CD4-positive, alpha-beta T cell treated with Interleukin-4 for 4 hours (primary cell): ENCODE data around the gene TMEM132D.

Experiments
- DNase-seq: peaks from one replicate; pipeline ENCODE4 v3.0.0-alpha.2; 2020

TMEM132D gene

DNA sequence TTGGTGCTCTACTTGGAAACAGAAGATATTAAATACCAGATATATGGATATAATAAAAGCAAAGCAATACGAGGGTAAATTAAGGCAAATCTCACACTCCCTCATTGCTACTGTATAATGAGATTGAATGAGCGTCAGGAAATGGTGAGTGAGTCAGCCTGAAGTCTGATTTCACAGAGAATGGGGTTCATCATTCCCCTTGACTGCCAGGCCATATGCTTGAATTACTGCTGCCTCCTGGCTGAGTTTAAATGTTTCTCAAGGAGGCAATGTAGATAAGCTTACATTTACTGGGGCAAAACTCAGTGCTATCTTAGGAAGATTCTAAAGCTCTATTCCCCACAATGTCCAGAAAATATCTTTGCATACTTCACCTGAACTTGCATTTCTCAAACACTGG, 380.2 kb downstream of the TMEM132D start:
- no peak for DNase-seq

DNA sequence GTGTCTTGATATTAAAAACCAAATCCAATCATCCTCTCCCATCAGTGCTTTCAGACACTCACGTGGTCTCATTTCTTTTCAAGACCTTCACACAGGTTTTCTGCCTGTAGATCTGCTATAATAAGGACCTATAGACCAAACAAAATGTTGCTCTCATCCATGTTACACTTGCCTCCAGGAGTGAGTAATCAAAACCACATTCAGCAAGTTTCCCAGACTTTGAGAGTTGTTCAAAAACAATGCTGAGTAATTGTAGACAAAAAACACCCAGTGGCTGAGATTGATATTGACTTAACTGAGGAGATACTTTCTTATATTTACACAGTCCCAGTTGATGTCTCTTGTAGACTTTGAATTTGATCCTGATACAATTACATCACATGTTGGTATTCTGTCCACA, 383.1 kb downstream of the TMEM132D start:
- no peak for DNase-seq

DNA sequence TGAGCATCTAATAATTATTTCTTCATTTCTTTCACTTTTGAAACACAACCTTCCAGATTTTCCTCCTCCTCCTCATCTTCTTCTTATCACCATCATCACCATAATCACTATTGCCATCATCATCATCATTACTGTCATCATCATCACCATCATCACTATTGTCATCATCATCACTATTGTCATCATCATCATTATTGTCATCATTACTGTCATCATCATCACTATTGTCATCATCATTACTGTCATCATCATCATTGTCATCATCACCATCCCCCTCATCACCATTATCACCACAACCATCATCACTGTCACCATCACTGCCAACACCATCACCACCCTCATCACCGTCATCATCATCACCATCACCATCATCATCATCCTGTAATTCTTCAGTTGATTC, 400.0 kb downstream of the TMEM132D start:
- DNase-seq: no peak

DNA sequence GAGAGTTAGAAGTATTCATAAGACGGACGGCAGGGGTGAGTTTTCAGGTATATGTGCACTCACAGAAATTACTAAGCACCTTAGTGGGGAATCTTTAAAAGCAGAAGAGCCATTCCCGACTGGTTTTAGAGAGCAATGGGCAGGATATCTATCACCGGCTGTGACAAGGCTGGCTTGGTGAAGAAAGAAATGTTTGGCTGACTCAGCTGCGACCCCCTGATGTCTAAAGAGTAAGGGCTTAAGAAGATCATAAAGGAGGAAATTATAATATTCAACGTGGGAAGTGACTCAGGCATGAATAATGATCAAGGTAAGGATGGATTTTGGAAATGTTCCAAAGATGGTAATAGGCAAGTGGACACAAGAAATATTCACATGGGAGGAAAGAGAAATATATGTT, 407.6 kb downstream of the TMEM132D start:
- DNase-seq: no peak

DNA sequence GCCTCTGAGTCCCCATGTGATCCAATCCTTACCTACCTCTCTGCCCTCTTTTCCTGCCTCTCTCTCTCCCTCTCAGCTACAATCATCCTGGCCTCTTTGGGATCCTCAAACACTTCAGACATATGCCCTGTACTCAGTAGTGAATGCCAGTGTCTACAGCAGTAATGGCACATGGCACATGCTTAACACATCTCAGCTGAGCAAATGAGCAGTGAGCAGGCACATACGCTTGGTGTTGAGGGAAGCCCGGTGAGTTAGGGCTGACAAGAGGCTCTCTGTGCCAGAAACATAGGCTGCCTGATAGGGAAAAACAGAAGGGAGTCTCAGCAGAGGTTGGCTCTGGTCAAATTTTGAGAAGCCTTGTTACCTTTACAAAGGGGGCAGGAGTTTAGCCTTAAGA, 409.1 kb downstream of the TMEM132D start:
- no peak for DNase-seq

DNA sequence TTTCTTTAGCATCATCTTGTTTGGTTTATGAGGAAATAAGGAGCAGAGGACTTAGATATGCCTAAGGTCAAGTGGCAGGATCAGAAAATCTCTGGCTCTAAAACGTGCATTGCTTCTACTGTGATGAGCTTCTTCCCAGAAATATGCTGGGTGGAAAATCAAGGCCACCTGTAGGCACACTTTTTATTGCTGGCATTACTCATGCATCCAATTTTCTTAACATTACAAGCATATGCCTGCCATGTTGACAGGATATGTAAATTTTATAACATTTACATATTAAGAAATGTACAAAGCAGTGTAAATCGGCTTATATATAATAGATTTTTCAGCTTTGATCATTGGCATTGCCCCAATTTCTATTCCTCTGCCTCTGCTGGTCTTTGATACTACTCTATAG, 409.6 kb downstream of the TMEM132D start:
- DNase-seq: no peak

DNA sequence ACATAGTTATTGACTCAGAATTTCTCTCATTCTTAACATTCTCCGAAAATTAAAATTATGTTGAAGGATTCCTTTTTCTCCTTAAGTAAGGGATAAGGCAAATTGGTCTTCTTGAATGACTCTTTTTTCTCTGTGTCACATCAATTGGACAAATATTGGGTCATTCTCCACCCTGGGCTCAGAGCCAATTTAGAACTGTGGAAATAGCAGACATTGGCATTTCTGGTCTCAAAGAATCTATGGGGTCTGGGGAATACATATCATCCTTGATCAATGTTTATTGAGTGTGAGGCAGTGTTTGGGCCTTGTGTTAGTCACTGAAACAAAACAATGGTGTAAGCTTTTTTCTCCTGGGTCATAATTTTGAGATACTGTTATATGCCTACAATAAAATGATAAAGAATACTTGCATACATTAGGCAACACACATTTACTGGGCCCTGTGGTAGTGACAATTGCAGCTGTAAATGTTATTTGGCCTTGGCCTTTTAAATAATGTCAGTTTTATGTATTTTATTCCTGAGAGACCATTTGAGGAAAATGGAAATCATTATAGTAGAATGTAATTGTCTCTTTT, 414.6 kb downstream of the TMEM132D start:
- no peak for DNase-seq

DNA sequence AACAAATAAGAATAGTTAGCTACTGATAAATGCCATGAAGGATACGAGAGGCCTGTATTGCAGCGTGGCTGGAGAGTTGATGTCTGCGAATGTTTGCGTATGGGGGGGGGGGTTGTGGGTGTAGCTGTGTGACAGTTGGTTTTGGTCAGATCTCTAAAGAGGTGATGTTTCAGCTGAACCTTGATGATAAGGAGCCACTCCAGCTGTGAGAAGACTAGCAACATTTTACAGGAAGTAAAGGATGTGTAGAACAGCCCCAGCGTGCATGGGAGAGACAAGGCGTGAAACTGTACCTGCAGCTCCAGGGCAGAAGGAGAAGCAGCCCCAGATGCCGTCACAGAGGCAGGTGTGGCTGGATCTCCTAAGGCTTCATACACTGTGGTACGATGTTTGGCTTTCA, 416.9 kb downstream of the TMEM132D start:
- no peak for DNase-seq

DNA sequence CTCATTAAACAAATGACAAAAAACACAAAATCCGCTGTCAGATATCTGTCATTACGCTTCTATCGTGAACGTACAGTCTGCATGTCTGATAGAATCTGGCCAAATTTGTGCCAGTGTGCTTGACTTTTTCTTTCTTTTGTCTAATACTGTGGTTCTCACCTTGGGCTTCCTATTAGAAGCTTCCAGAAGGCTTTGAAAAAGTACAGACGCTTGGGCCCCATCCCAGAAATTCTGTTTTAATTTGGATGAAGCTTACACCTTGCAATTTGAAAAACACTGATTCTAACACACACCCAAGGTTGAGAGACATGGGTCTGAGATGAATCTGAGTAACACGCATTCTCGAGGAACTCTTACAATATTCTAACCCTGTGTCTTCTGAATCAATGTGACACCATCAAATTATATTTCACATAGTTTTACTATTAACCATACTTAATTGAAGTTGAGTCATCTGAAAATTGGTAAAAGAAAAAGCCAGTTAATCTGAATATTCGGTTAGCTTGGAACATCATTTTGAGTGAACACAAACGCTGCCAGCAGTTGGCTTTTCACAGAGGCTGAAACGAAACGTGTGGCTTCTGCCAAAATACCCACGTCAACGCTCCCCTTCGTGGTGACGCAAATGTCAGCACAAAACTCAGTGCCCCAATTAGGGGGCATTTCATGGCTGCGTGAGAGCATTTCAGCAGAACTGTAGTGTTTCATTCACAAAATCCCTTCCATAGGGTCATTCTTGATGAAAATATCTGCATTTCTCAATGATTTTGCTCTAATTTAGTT, 420.5 kb downstream of the TMEM132D start:
- DNase-seq: no peak

DNA sequence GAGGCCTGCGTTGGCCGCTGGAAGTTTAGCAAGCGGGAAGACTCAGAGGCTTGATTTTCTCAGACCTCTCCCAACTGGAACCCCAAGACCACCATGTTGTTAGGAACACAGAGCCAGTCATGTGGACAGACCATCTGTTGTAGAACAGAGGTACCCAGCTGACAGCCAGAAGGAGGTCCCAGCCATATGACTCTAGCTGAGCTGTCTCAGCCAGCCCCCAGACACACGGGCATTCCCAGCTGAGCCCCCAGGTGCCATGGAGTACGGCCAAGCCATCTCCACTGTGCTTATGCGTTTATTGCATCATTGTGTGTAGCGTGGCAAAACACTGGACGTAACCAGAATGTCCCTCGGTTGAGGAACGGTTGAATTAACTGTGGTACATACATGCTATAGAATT, 421.9 kb downstream of the TMEM132D start:
- no peak for DNase-seq

DNA sequence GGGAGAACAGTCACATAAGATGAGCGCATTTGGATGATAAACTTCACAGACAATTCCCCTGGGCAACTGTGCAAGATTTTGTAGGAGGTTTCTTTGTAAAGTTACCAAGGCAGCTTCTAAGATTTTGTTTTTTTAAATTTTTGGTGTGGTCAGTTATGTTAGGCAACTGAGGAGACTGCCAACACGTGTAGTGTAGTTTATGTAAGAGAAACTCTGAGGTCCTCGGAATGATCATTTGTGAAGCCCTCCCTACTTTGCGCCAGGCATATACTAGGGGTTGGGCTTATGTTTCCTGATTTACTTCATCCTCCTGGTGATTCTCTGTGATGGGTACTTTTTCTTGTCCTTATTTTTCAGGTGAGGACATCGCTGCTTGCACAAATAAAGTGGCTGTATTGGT, 433.6 kb downstream of the TMEM132D start:
- no peak for DNase-seq

DNA sequence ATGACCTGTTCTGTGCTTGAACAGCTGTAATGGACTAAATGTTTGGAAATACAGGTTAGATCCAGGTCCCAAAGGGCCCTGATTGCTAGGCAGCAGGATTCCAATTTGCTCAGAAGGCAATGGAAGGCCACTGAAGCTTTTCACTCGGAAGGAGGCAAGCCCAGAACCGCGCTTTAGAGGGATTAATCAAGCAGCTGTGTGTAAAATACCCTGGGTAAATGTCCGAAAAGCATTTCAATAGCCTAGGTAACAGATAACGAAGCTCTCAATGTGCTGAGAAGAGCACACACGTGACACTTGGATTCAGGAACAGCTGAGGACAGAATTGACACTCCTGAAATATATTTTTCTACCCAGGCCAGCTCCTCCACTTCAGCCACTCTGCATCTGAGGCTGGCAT, 436.1 kb downstream of the TMEM132D start:
- no peak for DNase-seq

DNA sequence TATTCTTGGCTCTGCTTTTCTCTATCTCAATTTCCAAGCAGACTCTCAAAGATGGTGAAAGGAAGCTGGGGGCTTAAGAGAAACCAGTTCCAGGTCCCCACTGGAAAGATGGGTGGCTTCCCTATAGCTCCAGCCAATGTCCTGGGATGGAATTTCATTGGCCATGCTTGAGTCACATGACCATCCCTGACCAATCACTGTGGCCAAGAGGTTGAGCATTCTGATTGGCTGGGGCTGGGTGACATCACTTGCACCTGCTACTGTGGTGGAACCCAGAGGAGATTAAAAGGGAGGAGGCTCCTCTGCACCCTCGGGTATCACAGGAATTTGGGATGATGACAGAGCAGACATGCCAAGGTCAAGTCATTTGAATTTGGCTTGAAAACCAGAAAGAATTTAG, 436.5 kb downstream of the TMEM132D start:
- DNase-seq: no peak

DNA sequence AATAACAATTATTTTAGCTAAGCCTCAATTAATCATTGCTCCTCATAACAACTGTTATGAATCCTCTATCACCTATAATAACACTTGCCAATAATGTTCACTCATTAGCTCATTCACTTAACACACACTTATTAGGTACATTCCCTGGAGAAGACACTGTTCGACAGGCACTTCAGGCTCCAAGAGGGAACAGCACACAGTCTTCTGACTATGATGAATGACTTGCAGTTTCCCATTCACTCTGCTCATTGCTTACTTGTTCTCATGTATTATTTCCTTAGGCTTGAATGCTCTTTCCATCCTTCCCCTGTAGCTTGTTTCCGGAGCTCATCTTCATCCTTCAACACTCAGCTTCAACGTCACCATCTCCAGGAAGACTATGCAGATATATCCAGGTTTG, 437.3 kb downstream of the TMEM132D start:
- DNase-seq: no peak

DNA sequence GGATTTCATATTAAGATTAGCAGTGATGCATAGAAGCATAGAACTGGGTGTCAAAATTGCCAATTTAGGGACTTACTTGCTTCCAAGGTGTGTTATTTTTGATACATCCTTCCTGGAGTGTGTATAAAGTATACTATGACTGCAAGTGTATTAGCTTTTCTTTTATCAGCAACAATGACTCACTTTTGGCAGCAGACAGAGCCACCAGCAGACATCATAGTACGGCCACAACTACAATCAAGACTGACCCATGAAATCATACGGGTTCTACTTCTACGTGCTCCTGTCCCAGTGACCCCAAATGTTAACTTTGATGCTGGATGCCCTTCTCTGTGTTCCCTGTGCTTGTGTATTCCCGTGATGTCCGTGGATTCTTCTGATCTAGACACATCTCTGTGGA, 443.9 kb downstream of the TMEM132D start:
- DNase-seq: no peak

DNA sequence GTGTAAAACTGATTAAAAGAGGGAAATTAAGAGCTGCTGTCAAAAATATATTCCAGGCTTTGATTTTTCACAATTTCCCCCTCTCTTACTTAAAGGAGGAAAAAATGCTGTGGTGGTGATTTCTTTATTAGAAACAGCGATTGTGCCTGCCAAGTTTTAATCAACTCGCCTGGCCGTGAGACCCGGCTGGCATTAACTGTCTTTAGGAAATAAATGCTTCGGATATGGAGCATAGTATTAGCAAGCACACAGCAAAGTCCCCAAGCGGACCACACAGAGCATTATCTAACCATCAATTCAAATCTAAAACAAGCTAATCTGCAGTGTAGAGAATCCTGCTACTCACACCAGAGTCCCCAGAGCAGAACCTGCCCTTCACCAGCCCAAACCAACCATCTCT, 457.1 kb downstream of the TMEM132D start:
- DNase-seq: no peak

DNA sequence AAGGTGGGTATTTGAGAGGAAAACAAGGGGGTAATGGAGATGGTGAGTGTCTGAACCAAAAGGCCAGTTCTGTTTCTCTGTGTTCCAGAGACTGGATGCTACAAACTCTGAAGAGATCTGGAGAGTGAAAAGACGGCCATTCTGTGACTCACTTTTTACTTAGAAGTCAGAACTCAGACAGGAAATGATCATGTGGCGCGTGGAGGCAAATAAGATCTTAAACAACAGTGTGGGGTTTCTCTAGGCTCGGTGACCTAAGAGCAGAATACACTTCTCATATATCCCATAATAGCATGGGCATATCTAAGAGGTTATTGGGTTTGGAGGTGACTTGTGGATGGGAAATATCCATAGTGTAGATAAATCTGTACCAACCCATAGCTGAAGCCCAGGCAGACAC, 463.5 kb downstream of the TMEM132D start:
- no peak for DNase-seq

DNA sequence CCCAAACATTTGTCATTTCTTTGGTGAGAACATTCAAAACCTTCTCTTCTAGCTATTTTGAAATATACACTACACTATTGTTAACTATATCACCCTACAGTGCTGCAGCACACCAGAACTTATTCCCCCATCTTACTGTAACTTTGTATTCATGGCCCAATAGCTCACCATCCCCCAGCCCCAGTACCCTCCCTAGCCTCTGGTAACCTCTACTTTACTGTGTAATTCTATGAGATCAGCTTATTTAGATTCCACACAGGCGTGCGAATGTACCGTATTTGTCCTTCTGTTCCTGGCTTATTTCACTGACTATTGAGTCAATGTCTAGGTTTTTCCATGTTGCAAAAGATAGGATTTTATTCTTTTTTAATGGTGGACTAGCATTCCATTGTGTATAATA, 469.0 kb downstream of the TMEM132D start:
- no peak for DNase-seq

DNA sequence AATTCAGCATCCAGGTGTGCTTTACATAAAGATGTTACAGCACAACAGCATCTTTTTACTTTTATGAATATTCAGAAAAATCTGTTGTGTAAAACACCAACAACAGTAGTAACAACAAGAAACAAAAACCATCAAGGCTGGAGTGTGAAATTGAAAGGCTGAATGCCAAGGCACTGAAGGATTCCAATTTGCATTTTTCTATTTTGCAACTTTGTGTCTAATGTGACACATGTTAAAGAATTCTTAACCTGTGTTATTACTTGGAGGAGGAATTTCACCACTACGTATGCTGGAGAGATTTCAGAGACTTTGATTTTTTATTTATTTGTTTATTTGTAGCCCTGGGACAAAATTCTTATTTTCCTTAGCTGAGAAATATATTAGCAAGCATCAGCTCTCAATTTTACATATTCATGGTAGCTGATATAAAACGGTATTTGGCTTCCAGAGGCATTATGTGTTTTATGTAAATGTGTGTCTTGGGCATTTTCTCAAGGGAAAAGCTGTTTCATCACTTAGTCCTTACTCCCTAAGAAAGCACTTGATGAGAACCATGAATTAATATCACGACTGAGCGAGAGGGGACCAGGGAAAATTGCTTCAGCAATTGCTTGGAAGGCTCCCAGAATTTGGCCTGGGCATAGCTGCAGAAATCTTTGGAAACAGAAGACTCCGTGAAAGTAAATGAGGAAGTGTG, 475.4 kb downstream of the TMEM132D start:
- DNase-seq: no peak

DNA sequence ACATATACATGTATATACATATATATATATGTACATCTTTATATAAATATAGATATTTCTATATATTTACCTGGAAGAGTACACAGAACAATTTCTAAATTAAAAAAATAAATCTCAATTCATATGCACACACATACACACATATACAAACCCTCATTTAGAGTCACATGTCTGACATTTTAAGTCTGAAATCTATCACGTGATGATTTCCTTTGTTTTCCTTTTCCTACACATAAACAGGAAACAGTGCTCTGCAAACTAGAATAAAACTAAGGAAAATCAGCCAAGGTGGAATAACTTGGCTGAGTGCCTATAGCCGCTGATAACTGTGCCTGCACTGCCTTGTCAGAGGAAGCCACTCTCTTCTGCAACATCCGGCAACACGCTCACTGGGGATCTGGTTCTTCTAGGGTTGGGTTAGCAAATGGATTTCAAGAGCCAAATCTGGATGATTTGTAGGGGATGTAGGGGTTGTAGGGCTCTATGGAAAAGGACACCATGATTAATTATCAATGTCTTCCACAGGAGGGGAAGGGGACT, 480.7 kb downstream of the TMEM132D start:
- DNase-seq: no peak

DNA sequence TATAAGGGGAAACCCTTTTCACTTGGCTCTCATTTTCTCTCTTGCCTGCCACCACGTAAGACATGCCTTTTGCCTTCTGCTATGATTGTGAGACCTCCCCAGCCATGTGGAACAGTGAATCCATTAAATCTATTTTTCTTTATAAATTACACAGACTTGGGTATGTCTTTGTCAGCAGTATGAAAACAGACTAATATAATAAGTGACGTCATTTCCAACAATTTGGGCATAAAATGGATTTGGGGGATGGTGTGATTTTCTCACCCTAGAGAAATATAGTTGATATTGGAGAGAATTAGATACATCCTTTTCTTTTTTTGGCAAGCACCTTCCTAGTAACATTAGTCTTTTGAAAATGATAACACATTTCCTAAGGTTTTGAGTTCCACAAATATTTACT, 490.5 kb downstream of the TMEM132D start:
- no peak for DNase-seq

DNA sequence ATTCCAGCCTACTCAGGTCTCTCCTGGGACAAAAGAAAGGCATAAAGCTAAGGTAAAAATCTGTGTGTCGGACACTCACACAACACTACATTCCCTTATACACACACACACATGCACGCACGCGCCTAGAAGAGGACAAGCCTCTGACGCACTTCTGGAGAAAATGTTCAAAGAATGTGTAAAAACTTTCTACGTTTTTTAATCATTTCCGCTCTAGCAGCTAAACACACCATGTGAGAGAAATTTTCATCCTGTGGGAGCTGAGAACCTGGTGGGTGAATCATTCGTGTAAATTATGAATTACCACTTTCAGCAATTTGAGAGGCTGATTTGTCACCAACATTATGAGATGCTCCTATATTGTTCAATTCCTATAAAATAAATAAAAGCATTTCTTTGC, 494.5 kb downstream of the TMEM132D start:
- no peak for DNase-seq

DNA sequence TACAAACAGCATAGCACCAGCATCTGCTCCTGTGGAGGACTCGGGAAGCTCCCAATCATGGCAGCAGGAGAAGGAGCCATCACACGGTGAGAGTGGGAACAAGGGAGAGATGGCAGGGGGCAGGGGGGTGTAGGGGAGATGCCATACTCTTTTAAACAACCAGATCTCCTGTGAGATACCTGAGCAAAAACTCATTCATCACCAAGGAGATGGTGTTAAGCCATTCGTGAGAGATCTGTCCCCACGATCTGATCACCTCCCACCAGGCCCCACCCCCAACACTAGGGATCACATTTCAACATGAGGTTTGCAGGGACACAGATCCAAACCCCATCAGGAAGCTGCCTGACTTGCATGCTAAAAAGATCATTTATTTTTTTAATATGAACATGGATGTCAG, 499.3 kb downstream of the TMEM132D start:
- no peak for DNase-seq

DNA sequence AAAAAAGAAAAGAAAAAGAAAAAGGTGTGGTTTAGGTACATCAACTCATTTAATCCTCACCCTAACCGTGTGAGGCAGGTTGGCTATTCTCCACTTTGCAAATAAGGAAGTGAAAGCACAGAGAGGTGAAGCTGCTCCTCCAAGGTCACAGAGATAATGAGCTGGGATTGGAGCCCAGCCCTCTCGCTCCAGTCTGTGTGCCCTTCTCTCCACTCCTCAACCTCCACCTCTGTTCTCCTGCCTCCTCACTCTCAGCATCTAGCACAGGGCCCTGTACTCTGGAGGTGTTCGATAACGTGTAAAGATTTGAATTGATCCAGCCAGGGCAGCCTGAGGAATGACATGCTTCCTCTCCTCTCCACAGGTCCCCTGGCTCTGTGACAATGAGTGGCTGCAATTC, 502.3 kb downstream of the TMEM132D start:
- no peak for DNase-seq
